Coronary artery (tissue), 2 donors: ENCODE data around the gene OR9K2.
"Not testable (repeated sequence)": the region's sequence is repeated elsewhere in the genome, so short reads cannot be mapped to it uniquely, and the experiment has no call there.

Source experiments
- DNase-seq: peaks from one replicate; pipeline ENCODE4 v3.0.0-alpha.2; 2017; ENCODE audit warnings: low spot score
- H3K27ac ChIP-seq, 2 donors: fragments of 200-600 bp; sonication (generic); one replicate each; pipeline ENCODE4 v1.5.1; 2016 to 2019
- H3K4me3 ChIP-seq: fragments of 200-600 bp; sonication (generic); 2 replicates; pipeline ENCODE4 v1.5.1; 2016; ENCODE audit warnings: mild to moderate bottlenecking, moderate library complexity
- TF ChIP-seq, protein P1 (sequence below): fragments of 200-600 bp; sonication (generic); IDR thresholded peaks from one replicate; pipeline ENCODE4 v1.5.1; 2019; ENCODE audit warnings: antibody characterized with exemption

The OR9K2 gene

DNA sequence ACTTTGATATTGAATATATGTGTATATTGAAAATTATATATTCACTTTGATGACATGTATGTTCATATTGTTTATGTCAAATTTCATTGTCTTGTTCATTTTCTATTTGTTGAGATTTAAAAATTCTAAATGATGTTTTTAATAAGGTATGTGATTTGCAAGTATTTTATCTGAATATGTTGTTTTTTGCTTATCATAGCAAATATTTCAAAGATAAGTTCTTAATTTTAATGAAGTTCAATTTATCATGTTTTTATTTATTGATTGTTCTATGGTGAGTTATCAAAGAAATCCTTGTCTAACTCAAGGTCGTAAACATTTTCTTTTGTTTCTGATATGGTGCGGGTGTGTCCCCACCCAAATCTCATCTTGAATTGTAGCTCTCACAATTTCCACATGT lies 45.2 kb downstream of the OR9K2 start:
- DNase-seq, result no peak
- Histone ChIP-seq H3K4me3 (no peak overlapping the region), H3K27ac (no peak overlapping the region)
- TF ChIP-seq, protein P1, sequence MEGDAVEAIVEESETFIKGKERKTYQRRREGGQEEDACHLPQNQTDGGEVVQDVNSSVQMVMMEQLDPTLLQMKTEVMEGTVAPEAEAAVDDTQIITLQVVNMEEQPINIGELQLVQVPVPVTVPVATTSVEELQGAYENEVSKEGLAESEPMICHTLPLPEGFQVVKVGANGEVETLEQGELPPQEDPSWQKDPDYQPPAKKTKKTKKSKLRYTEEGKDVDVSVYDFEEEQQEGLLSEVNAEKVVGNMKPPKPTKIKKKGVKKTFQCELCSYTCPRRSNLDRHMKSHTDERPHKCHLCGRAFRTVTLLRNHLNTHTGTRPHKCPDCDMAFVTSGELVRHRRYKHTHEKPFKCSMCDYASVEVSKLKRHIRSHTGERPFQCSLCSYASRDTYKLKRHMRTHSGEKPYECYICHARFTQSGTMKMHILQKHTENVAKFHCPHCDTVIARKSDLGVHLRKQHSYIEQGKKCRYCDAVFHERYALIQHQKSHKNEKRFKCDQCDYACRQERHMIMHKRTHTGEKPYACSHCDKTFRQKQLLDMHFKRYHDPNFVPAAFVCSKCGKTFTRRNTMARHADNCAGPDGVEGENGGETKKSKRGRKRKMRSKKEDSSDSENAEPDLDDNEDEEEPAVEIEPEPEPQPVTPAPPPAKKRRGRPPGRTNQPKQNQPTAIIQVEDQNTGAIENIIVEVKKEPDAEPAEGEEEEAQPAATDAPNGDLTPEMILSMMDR, result no peak

DNA sequence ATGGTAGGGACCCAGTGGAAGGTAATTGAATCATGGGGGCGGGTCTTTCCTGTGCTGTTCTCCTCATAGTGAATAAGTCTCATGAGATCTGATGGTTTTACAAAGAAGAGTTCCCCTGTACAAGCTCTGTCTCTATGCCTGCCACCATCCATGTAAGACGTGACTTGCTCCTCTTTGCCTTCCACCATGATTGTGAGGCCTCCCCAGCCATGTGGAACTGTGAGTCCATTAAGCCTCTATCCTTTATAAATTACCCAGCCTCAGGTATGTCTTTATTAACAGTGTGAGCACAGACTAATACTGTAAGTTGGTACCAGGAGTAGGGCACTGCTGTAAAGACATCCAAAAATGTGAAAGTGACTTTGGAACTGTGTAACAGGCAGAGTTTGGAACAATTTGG lies 45.6 kb downstream of the OR9K2 start:
- H3K27ac ChIP-seq, DNase-seq, H3K4me3 ChIP-seq: not testable (repeated sequence)

DNA sequence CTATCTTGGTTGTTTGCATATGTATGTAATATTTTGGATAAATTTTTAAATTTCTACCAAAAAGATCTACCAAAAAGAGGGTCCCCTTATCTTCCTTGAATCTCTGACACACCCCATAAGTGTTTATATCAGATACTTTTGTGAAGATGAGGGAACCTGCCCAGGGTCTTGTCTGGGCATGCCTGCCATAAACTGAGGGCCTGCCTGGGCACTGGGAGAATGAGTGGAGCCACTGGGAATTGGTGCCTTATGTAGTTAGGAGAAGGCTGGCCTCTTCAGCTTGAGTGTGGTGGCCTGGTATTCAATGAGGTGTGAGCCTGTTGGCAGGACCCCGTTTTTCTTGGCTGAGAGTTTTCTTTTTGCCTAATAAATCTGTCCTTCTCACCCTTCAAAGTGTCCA lies 46.5 kb downstream of the OR9K2 start:
- TF ChIP-seq, protein P1, result no peak
- Histone ChIP-seq H3K27ac (no peak overlapping the region), H3K4me3 (no peak overlapping the region)
- no peak for DNase-seq

DNA sequence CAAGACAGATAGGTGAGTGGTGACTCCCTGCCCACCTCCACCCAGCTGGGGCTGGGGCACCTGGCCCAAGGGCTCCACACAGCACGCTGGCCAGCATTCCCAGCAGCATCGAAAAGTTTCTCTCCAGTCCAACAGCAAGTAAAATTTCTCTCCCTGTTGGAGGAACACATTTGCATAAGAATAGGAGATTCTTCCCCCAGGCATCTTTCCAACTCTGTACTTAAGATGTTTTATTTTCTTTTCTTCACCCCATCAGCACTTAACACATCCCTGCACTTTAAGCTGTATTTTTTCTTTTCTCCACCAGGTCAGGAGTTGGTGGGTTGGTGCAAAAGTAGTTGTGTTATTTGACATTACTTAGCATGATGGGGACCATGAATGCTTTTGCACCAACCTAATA lies 47.2 kb downstream of the OR9K2 start:
- TF ChIP-seq, protein P1, result no peak

More for the DNA sequence above, 47.2 kb downstream of the OR9K2 start:
- Histone ChIP-seq H3K4me3 (no peak overlapping the region), H3K27ac (no peak overlapping the region)
- no peak for DNase-seq
